GM12891 (cell line): ENCODE results near the gene SORCS2.

Experiments
- DNase-seq: peaks from one replicate; pipeline ENCODE4 v3.0.0; 2011; ENCODE audit warnings: low spot score; ENCODE audit not compliant: insufficient read length
- FAIRE-seq: peaks from 2 replicates; lab custom pipeline; 2011; peaks lifted over from hg19 to GRCh38; lab: Jason Lieb, UNC
- PAX5 ChIP-seq: IDR thresholded peaks from 2 replicates; pipeline ENCODE4 v1.6.1; 2011; ENCODE audit warnings: low read length, moderate library complexity, mild to moderate bottlenecking; ENCODE audit not compliant: insufficient read depth, severe bottlenecking
- POLR2A ChIP-seq: IDR thresholded peaks from 2 replicates; pipeline ENCODE4 v1.6.1; 2011; ENCODE audit warnings: low read depth, low read length, control low read depth
- POLR2AphosphoS5 ChIP-seq: IDR thresholded peaks from 2 replicates; pipeline ENCODE4 v1.6.1; 2011; ENCODE audit warnings: low read depth, low read length, control low read depth
- POU2F2 ChIP-seq: IDR thresholded peaks from 2 replicates; pipeline ENCODE4 v1.6.1; 2011; ENCODE audit warnings: low read depth, mild to moderate bottlenecking, control low read depth, low read length, moderate library complexity
- SPI1 ChIP-seq: IDR thresholded peaks from 2 replicates; pipeline ENCODE4 v1.6.1; 2011; ENCODE audit warnings: low read depth, low read length, control low read depth
- TAF1 ChIP-seq: IDR thresholded peaks from 2 replicates; pipeline ENCODE4 v1.6.1; 2011; ENCODE audit warnings: low read depth, low read length, control low read depth

Gene SORCS2

DNA sequence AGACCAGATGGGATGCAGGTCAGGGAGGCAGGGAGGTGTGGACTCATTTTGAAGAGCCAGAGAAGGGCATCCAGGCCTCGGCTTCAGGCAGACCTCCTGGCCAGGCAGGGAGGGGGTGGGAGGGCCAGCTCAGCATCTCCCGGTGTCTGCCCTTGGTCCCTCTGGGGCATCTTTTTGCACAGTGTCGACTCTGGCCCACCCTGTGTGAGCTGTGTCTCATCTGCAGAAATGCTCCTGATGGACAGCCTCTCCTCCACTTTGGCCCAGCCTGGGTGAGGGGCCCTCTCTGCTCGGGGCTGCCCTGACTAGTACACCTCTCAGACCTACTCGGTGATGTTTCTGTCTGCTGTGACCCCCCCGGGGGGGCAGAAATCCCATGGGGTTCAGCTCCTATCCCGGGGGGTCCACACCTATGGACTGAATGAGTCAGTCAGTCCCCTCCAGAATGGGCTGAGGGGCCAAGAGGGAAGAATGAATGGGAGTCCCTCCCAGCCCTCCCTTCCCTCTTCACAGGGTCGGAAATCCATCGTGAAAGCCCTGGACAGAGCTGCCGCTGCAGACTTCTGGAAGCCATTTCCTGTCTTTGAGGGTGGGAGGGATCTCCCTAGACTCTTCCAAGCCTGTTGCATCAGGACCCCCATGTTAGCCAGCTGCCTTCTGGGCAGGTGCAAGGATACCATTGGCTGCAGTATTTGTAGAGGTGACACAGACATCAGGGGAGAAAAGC lies 439.1 kb downstream of the SORCS2 start:
- DNase-seq (no peak), FAIRE-seq (no peak)
- no peak for TF ChIP-seq PAX5

GRCh38 chr4:7632341-7632740 lies 440.0 kb downstream of the SORCS2 start:
- FAIRE-seq (no peak), DNase-seq (no peak)
- TF ChIP-seq POLR2A = no peak
- TF ChIP-seq SPI1 = no peak
- no peak for TF ChIP-seq TAF1
- TF ChIP-seq PAX5 = no peak
- TF ChIP-seq POLR2AphosphoS5 = no peak
- TF ChIP-seq POU2F2 = no peak

- no peak for TF ChIP-seq TAF1
- no peak for TF ChIP-seq PAX5
- DNase-seq = no peak
- no peak for FAIRE-seq
Observed at GRCh38 chr4:7632971-7633370, 440.6 kb downstream of the SORCS2 start.

DNA sequence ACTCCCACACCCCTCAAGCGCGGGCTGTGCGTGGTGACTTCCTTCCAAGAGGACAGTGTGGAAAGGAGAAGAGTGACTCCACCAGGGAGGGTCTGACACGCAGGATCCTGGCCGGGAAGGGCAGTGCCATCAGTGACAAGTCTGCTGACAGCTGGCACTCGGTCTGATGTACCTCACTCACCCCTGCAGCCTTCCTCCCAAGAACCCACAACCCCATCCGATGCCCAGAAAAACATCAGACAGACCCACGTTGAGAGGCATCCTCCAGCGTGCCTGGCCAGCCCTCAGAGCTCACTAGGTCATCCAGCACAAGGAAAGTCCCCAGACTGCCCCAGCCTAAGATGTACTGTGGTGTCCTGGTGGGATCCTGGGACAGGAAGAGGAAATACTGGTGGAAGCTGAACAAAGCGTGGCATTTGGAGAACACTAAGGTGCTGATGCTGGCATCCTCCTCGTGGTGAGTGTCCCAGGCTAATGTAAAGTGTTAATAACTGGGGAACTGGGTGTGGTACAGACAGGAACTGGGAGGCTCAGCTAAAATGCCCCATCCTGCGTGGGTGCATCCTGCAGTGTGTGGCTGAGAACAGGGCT lies 442.4 kb downstream of the SORCS2 start:
- FAIRE-seq (no peak), DNase-seq (no peak)
- TF ChIP-seq PAX5 (no peak), POLR2A (no peak), SPI1 (no peak), TAF1 (no peak), POU2F2 (no peak), POLR2AphosphoS5 (no peak)

DNA sequence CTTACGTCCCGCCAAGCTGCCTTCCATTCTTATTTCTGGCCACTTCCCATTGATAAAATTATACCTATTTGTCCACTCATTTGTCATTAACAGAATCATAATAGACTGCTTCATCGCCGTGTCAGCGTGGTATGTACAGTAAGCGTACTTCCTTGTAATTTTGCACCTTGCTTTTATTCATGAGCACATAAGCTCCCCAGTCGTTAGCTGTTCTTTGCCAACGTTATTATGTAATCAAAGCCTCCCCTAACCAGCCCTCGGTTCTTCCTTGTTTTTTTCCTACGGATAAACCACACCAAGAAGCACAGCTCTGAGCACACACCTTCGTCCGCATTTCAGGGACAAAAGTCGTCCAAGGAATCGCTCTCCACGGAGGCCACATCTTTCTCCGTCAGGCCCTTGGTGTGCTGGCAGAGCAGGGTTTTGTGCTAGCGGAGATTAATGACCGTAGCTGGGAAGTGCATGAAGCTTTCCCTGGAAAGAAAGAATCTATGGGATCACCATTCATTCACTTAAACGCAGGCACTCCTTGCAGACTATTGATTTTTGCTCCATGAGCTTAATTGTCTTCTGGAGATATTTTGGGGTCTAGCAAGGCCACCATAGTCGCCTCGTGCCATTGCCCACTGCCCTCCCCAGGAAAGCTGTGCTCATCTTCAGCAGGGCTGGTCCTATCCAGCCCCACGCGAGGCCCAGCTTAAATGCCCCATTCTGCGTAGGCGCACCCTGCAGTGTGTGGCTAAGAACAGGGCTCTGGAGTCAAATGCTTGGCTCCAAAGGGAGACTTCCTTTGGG lies 443.3 kb downstream of the SORCS2 start:
- no peak for FAIRE-seq
- no peak for DNase-seq
- TF ChIP-seq POLR2AphosphoS5 = no peak

- FAIRE-seq (no peak), DNase-seq (no peak)
- TF ChIP-seq POU2F2 (no peak), SPI1 (no peak), POLR2A (no peak), PAX5 (no peak), POLR2AphosphoS5 (no peak), TAF1 (no peak)
Observed at GRCh38 chr4:7636240-7636508, 443.8 kb downstream of the SORCS2 start.

DNA sequence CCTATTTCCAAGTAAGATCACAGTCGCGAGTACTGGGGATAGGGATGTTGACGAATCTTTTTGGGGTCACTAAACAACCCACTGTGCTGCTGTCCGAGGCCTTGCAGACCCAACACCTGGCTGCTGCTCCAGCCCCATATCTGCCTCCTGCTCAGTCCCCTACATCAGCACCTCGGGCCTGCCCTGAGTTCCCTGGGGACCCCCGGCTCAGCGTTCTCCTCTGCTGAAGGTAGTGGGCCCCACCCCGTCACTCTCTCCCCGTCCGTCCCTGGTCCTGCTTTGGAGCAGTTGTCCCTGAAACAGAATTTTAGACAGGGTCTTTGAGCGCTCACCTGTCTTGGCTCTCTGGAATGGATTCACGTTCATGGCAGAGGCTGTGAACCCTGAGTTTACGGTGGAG lies 444.8 kb downstream of the SORCS2 start:
- DNase-seq = no peak
- TF ChIP-seq PAX5 (no peak), POLR2AphosphoS5 (no peak), SPI1 (no peak), POU2F2 (no peak)
- FAIRE-seq = no peak

- no peak for DNase-seq
- TF ChIP-seq POLR2A = no peak
- no peak for TF ChIP-seq TAF1
- TF ChIP-seq POU2F2 = no peak
- no peak for TF ChIP-seq POLR2AphosphoS5
- TF ChIP-seq SPI1 = no peak
- TF ChIP-seq PAX5 = no peak
- FAIRE-seq = no peak
Observed at GRCh38 chr4:7637971-7638370, 445.6 kb downstream of the SORCS2 start.

- no peak for TF ChIP-seq PAX5
- TF ChIP-seq SPI1 = no peak
- TF ChIP-seq POLR2A = no peak
- no peak for TF ChIP-seq POLR2AphosphoS5
- no peak for TF ChIP-seq TAF1
- no peak for TF ChIP-seq POU2F2
- FAIRE-seq = no peak
- no peak for DNase-seq
Observed at GRCh38 chr4:7638489-7638888, 446.2 kb downstream of the SORCS2 start.
